Prostate gland (tissue), 2 donors: ENCODE data around the gene CCL4. TPM values are rescaled to one million over a fixed set of nuclear protein-coding genes. Genes with fewer than 3 reads are reported as not detected.
"Not testable (repeated sequence)": the region's sequence is repeated elsewhere in the genome, so short reads cannot be mapped to it uniquely, and the experiment has no call there.

Source experiments
- DNase-seq: peaks from one replicate; pipeline ENCODE4 v3.0.0-alpha.2; 2019; ENCODE audit warnings: low spot score
- H3K27ac ChIP-seq, 2 donors: fragments of 200-600 bp; sonication (generic); 2 replicates each; pipeline ENCODE4 v1.5.1; 2017 to 2019
- H3K27me3 ChIP-seq: fragments of 200-600 bp; sonication (generic); replicated peaks from 2 replicates; pipeline ENCODE4 v1.5.1; 2019; ENCODE audit not compliant: insufficient read depth
- H3K36me3 ChIP-seq, 2 donors: fragments of 200-600 bp; sonication (generic); 1 replicate in 1 of 2; 2 replicates in 1 of 2; pipeline versions ENCODE4 v1.5.1 to v1.8.1; 2017 to 2019
- H3K4me1 ChIP-seq: fragments of 200-600 bp; sonication (generic); replicated peaks from 2 replicates; pipeline ENCODE4 v1.5.1; 2019
- H3K4me3 ChIP-seq, 2 donors: fragments of 200-600 bp; sonication (generic); 2 replicates each; pipeline ENCODE4 v1.5.1; 2017 to 2019
- H3K9me3 ChIP-seq: fragments of 200-600 bp; sonication (generic); 2 replicates; pipeline ENCODE4 v1.5.1; 2017
- CTCF ChIP-seq, 4 experiments: fragments of 200-600 bp in 2 of 4; fragments of 450-650 bp in 2 of 4; sonication (generic) in 2 of 4; IDR thresholded peaks; 1 replicate in 3 of 4; 2 replicates in 1 of 4; pipeline ENCODE4 v1.5.1; 2016 to 2019; ENCODE audit warnings: antibody characterized with exemption in 4 of 4, mild to moderate bottlenecking in 2 of 4, moderate library complexity in 2 of 4
- POLR2A ChIP-seq: fragments of 450-650 bp; IDR thresholded peaks from one replicate; pipeline ENCODE4 v1.6.1; 2016; ENCODE audit warnings: antibody characterized with exemption, mild to moderate bottlenecking
- POLR2AphosphoS5 ChIP-seq: sonication (generic); formaldehyde crosslinking; IDR thresholded peaks from one replicate; pipeline ENCODE4 v1.6.1; 2017; ENCODE audit warnings: antibody characterized with exemption
- WGBS: methylation state at CpG from one replicate; pipeline ENCODE4 v1.1.5; 2018; 5-methylcytosine and 5-hydroxymethylcytosine counted together
- intact Hi-C: fragments of 100-400 bp; cut with DNase I; formaldehyde crosslinking; loops from one replicate; pipeline ENCODE4 v1.14.2; 2022
- total RNA-seq, 2 donors: library from RNA; depleted of rRNA; stranded (reverse); fragments of >200 nt; gene quantifications; one replicate each; pipeline ENCODE4 v1.1.0, GENCODE V29; 2016

Gene CCL4
- total RNA-seq, 2 donors from 2014 or later = 0.57 to 1.5 TPM

- TF ChIP-seq POLR2A (no peak), POLR2AphosphoS5 (no peak), CTCF (IDR thresholded peaks at IDR 0.05) (no peak)
- no peaks in the 10 kb centered on the region for H3K36me3 ChIP-seq
- 37% methylated on average over 1 of the region's 1 CpG for WGBS
- H3K27me3 ChIP-seq = no peaks in the 10 kb centered on the region
- intact Hi-C loops = no loop called here
- no peaks in the 10 kb centered on the region for H3K9me3 ChIP-seq
- H3K27ac ChIP-seq = no peak overlapping the region
- no peak for DNase-seq
- no peak overlapping the region for H3K4me3 ChIP-seq
- no peaks in the 10 kb centered on the region for H3K4me1 ChIP-seq
Observed at GRCh38 chr17:36085765-36086164, 17.9 kb upstream of the CCL4 start.

DNA sequence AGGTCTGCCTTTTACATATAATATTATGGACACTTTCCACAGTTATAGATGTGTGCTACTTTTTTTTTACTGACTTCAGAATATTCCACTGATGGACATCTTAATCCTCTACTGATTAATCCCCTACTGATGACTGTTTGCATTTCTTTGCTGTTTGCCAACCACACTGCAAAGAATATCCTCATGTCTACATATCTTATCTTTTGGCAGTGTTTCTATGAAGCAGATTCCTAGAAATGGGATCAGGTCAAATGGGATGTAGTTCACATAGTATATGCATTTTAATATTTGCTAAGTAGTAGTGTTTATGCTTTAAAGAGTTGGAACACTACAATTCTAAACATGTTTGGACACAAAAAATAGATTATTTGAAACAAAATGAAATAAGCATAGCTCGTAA, 16.8 kb upstream of the CCL4 start:
- TF ChIP-seq POLR2A (no peak), POLR2AphosphoS5 (no peak), CTCF (IDR thresholded peaks at IDR 0.05) (no peak)
- intact Hi-C loops = no loop called here
- no peak for DNase-seq
- no peaks in the 10 kb centered on the region for H3K4me1 ChIP-seq
- no peak overlapping the region for H3K27ac ChIP-seq
- no peaks in the 10 kb centered on the region for H3K36me3 ChIP-seq
- 90% methylated on average over 1 of the region's 1 CpG for WGBS
- H3K9me3 ChIP-seq = no peaks in the 10 kb centered on the region
- H3K4me3 ChIP-seq = no peak overlapping the region
- H3K27me3 ChIP-seq = no peaks in the 10 kb centered on the region

- H3K27ac ChIP-seq, H3K4me1 ChIP-seq, H3K9me3 ChIP-seq, intact Hi-C loops, DNase-seq, H3K36me3 ChIP-seq, H3K4me3 ChIP-seq, H3K27me3 ChIP-seq: not testable (repeated sequence)
- WGBS = 62% methylated on average over 1 of the region's 3 CpGs
Observed at GRCh38 chr17:36087471-36087870, 16.2 kb upstream of the CCL4 start.

DNA sequence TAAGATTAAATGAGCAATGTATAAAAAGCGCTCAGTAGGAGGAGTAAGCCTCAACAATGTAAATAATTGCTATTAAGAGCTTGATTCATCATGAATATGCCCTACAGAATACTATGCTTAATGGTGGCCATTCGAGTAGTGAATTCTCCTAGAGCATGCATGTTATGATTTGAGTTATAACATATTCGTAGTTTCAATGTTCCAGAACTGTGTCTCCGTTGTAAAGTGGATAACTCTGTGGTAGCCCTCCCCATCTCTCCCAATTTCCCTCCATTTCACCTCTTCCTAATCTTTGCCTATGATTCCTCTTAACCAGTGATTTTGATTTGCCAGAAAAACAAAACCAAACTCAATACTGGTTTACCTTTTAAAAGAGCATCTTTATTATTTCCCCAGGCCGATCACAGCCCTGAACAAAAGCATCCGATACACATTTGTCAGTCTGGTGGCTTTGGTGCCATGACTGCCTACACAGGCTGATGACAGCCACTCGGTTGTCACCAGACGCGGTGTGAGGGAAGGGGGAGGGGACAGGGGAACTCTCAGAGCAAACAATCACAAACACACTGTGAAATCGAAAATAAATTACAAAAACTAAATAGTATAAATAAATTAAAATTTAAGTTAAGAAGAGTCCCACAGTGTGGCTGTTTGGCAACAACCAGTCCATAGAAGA, 15.6 kb upstream of the CCL4 start:
- H3K36me3 ChIP-seq, H3K4me1 ChIP-seq, intact Hi-C loops, H3K9me3 ChIP-seq, H3K27ac ChIP-seq, H3K27me3 ChIP-seq, H3K4me3 ChIP-seq, DNase-seq: not testable (repeated sequence)
- whole genome bisulfite sequencing = 84% methylated on average over 9 of the region's 10 CpGs

- 88% methylated on average over 14 of the region's 14 CpGs for WGBS
- no peaks in the 10 kb centered on the region for H3K36me3 ChIP-seq
- H3K27me3 ChIP-seq = no peaks in the 10 kb centered on the region
- H3K27ac ChIP-seq = no peak overlapping the region
- no peak for DNase-seq
- no peak overlapping the region for H3K4me3 ChIP-seq
- TF ChIP-seq CTCF (IDR thresholded peaks at IDR 0.05) (no peak), POLR2AphosphoS5 (no peak), POLR2A (no peak)
- intact Hi-C loops = no loop called here
- no peaks in the 10 kb centered on the region for H3K9me3 ChIP-seq
- no peaks in the 10 kb centered on the region for H3K4me1 ChIP-seq
Observed at GRCh38 chr17:36088670-36089338, 14.8 kb upstream of the CCL4 start.

DNA sequence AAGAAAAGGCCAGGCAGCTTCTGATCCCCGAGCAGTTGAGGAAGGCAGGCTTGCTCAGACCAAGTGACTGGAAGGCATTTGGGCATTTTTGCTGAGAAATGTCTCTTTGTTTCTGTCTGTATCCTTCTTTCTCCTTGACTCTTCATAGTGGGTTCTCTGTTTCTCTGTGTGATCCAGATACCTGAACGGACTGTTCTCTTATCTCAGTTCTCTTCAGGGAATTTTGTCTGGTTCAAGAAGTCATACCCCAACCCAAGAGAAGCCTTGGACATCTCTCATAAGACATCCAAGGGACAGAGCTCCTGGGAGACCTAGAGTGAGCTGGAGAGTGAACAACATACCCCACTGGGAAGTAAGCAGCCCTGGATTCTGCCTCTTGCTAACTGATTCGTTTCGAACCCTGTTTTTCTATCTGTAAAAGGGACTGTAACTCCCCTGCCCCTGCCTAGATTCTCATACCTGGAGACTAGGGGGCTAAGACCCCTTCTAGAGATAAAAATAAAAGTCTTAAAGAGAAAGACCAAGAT, 14.2 kb upstream of the CCL4 start:
- Histone ChIP-seq H3K27me3 (no peaks in the 10 kb centered on the region), H3K9me3 (no peaks in the 10 kb centered on the region), H3K4me3 (no peak overlapping the region), H3K4me1 (no peaks in the 10 kb centered on the region), H3K27ac (no peak overlapping the region), H3K36me3 (no peaks in the 10 kb centered on the region)
- WGBS = 77% methylated on average over 4 of the region's 4 CpGs
- no peak for DNase-seq
- TF ChIP-seq POLR2AphosphoS5 (no peak), CTCF (IDR thresholded peaks at IDR 0.05) (no peak)
- intact Hi-C loops = no loop called here
